Spleen (tissue), 7 donors: ENCODE results near the gene SNRNP48.

Experiments used
- CTCF ChIP-seq, 11 experiments: fragments of 200-600 bp in 7 of 11; fragments of 450-650 bp in 4 of 11; sonication (generic) in 4 of 11; IDR thresholded peaks in 8 of 11; conservative IDR thresholded peaks in 3 of 11; 1 replicate in 7 of 11; 2 replicates in 4 of 11; pipeline versions ENCODE4 v1.4.0 to v1.8.0; 2016 to 2021; ENCODE audit warnings: antibody characterized with exemption in 11 of 11, inconsistent platforms in 4 of 11, mild to moderate bottlenecking in 1 of 11
- POLR2A ChIP-seq, 3 donors: fragments of 450-650 bp; IDR thresholded peaks; one replicate each; pipeline ENCODE4 v1.5.1; 2017; ENCODE audit warnings: antibody characterized with exemption in 3 of 3, mild to moderate bottlenecking in 1 of 3
- donor health status: DM: no; HTN: no; CAD: no; lungs with moderate emphysema.
- donor health status: DM: no; HTN: no; CAD: no.
- donor health status: DM: no; HTN: no; CAD: no.

DNA sequence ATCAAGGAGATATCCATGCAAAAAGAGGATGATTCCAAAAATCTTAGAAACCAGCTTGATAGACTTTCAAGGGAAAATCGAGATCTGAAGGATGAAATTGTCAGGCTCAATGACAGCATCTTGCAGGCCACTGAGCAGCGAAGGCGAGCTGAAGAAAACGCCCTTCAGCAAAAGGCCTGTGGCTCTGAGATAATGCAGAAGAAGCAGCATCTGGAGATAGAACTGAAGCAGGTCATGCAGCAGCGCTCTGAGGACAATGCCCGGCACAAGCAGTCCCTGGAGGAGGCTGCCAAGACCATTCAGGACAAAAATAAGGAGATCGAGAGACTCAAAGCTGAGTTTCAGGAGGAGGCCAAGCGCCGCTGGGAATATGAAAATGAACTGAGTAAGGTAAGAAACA, 10.1 kb upstream of the SNRNP48 start:
- TF ChIP-seq CTCF (IDR thresholded peaks at IDR 0.05 in 8 of 11, conservative IDR thresholded peaks at IDR 0.05 in 3 of 11) (no peak), POLR2A (IDR thresholded peaks at IDR 0.05) (no peak)
